ENCODE results near the gene RAI2. TPM values are rescaled to one million over a fixed set of nuclear protein-coding genes. Genes with fewer than 3 reads are reported as not detected.

The RAI2 gene
- total RNA-seq, 2 experiments from 2014 or later = 1.5 to 2.0 TPM

DNA sequence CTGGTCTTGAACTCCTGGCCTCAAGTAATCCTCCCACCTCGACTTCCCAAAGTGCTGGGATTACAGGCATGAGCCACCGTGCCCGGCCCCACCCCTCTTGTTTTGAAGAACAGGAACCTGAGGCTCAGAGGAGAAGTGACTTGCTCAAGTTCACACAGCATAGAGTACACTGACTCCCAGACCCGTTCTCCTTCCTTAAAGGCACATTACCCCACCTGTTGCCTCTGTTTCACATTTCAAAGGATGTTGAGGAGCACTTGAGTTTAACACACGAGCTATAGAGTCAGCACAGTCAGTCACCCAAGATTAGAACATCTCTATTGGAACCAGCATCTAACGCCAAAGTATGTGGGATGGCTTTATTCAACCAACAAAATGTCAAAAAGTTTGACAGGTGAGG lies 51.1 kb downstream of the RAI2 start:
- intact Hi-C loops (cut with DNase I, micrococcal nuclease) = loop anchor here in 1 of 2 experiments (5.0 kb wide), 1 partner anchor 402 kb away; no protein-coding TSS in a partner anchor
- ChIA-PET POLR2A (no interaction called here), CTCF (no interaction called here)
- TF ChIP-seq CTCF (IDR thresholded peaks at IDR 0.05) = no peak
- H3K36me3 Mint-ChIP-seq (ENCODE audit: low read depth) = no peaks in the 10 kb centered on the region
- no peaks in the 10 kb centered on the region for H3K4me1 ChIP-seq (ENCODE audit: insufficient read depth, low read length)
- DNase-seq = no peak
- no peak overlapping the region for H3K27ac ChIP-seq (ENCODE audit: low read depth in 1 of 2, low read length in 2 of 2)
- no peaks in the 10 kb centered on the region for H3K4me1 Mint-ChIP-seq (ENCODE audit: low read depth)
- H3K27me3 Mint-ChIP-seq = no peaks in the 10 kb centered on the region
- H3K9me3 Mint-ChIP-seq = no peaks in the 10 kb centered on the region
- H3K4me3 ChIP-seq (ENCODE audit: low read length) = no peak overlapping the region
- no peaks in the 10 kb centered on the region for H3K27me3 ChIP-seq (ENCODE audit: control insufficient read depth in 1 of 2, insufficient read depth in 2 of 2, low read length in 2 of 2)
- no peaks in the 10 kb centered on the region for H3K36me3 ChIP-seq (ENCODE audit: insufficient read depth, low read length)
- H3K9me3 ChIP-seq (ENCODE audit: control insufficient read depth in 1 of 2, insufficient read depth in 1 of 2, low read length in 2 of 2) = no peaks in the 10 kb centered on the region
- no peak overlapping the region for H3K4me3 Mint-ChIP-seq
- no peak overlapping the region for H3K27ac Mint-ChIP-seq
- ATAC-seq (ENCODE audit: poor library complexity) = no peak

DNA sequence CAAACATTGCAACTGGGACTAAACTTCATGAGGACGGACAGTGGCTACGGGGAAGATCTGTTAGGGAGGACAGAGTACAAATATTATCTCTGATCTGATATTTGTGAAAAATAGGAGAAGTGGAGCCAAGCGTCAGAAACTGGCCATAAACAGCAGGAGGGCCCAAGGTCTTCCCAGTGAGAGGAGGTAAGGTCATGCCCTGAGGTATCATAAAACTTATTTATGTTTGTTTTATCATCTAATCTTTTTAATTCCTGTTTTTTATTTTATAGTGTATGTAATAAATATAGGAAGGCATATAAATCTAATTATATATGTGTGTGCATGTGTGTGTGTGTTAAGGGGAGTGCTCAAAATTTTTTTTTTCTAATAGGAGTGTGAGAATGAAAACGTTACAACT lies 51.8 kb downstream of the RAI2 start:
- no peak overlapping the region for H3K27ac ChIP-seq (ENCODE audit: low read depth in 1 of 2, low read length in 2 of 2)
- H3K36me3 Mint-ChIP-seq (ENCODE audit: low read depth) = no peaks in the 10 kb centered on the region
- CTCF ChIA-PET = no interaction called here
- H3K36me3 ChIP-seq (ENCODE audit: insufficient read depth, low read length) = no peaks in the 10 kb centered on the region
- H3K4me1 ChIP-seq (ENCODE audit: insufficient read depth, low read length) = no peaks in the 10 kb centered on the region
- no peaks in the 10 kb centered on the region for H3K4me1 Mint-ChIP-seq (ENCODE audit: low read depth)
- H3K27me3 Mint-ChIP-seq = no peaks in the 10 kb centered on the region
- H3K4me3 ChIP-seq (ENCODE audit: low read length) = no peak overlapping the region
- no peaks in the 10 kb centered on the region for H3K9me3 ChIP-seq (ENCODE audit: control insufficient read depth in 1 of 2, insufficient read depth in 1 of 2, low read length in 2 of 2)
- ATAC-seq (ENCODE audit: poor library complexity) (no peak), DNase-seq (no peak)
- H3K27ac Mint-ChIP-seq = no peak overlapping the region
- no peaks in the 10 kb centered on the region for H3K9me3 Mint-ChIP-seq
- POLR2A ChIA-PET = no interaction called here
- no peak for TF ChIP-seq CTCF (IDR thresholded peaks at IDR 0.05)
- intact Hi-C loops (cut with DNase I, micrococcal nuclease) = no loop called here
- H3K4me3 Mint-ChIP-seq = no peak overlapping the region
- no peaks in the 10 kb centered on the region for H3K27me3 ChIP-seq (ENCODE audit: control insufficient read depth in 1 of 2, insufficient read depth in 2 of 2, low read length in 2 of 2)

- POLR2A ChIA-PET = no interaction called here
- no peak for DNase-seq
- H3K27ac Mint-ChIP-seq = no peak overlapping the region
- H3K4me3 Mint-ChIP-seq = no peak overlapping the region
- intact Hi-C loops (cut with DNase I, micrococcal nuclease) = no loop called here
- Histone ChIP-seq H3K4me1 (ENCODE audit: insufficient read depth, low read length) (no peaks in the 10 kb centered on the region), H3K4me3 (ENCODE audit: low read length) (no peak overlapping the region), H3K27ac (ENCODE audit: low read depth in 1 of 2, low read length in 2 of 2) (no peak overlapping the region), H3K27me3 (ENCODE audit: control insufficient read depth in 1 of 2, insufficient read depth in 2 of 2, low read length in 2 of 2) (no peaks in the 10 kb centered on the region), H3K36me3 (ENCODE audit: insufficient read depth, low read length) (no peaks in the 10 kb centered on the region), H3K9me3 (ENCODE audit: control insufficient read depth in 1 of 2, insufficient read depth in 1 of 2, low read length in 2 of 2) (no peaks in the 10 kb centered on the region)
- H3K36me3 Mint-ChIP-seq (ENCODE audit: low read depth) = no peaks in the 10 kb centered on the region
- CTCF ChIA-PET = no interaction called here
- ATAC-seq (ENCODE audit: poor library complexity) = no peak
- H3K4me1 Mint-ChIP-seq (ENCODE audit: low read depth) = no peaks in the 10 kb centered on the region
- H3K27me3 Mint-ChIP-seq = no peaks in the 10 kb centered on the region
- no peak for TF ChIP-seq CTCF (IDR thresholded peaks at IDR 0.05)
- no peaks in the 10 kb centered on the region for H3K9me3 Mint-ChIP-seq
Measured at GRCh38 chrX:17805120-17805519, 56.0 kb downstream of the RAI2 start.

Measured in CD4-positive, alpha-beta T cell (primary cell).